ENCODE measurements around the gene BST2.

DNA sequence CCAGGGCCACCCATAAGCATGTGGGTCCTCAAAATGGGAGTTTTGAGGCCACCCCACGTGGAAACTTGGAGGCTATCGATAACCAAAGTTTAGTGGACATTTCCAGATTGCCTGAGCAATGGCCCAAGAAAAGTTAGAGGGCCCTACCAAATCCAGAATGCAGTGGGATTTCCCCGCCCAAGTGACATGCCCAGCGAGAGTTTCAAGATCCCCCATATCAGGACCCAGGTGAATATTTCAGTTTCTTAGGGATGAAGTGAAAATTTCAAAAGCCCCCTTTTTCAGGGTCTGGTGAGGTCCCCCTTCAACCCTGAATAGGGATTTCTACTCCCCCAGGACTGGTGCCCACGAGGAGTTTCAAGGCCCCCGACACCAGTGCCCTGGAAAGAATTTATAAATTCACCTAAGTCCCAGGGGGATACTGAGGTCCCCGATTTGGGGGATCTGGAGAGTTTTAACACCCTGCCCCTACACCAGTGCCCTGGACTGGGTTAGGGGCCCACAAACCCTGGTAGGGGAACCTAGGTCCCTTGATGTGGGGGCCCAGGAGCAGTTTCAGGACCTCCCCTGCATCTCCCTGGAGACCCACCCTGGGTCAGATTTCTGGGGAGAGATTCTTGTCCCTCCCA, 695 bp downstream of the BST2 start:
- TF ChIP-seq, protein P1, sequence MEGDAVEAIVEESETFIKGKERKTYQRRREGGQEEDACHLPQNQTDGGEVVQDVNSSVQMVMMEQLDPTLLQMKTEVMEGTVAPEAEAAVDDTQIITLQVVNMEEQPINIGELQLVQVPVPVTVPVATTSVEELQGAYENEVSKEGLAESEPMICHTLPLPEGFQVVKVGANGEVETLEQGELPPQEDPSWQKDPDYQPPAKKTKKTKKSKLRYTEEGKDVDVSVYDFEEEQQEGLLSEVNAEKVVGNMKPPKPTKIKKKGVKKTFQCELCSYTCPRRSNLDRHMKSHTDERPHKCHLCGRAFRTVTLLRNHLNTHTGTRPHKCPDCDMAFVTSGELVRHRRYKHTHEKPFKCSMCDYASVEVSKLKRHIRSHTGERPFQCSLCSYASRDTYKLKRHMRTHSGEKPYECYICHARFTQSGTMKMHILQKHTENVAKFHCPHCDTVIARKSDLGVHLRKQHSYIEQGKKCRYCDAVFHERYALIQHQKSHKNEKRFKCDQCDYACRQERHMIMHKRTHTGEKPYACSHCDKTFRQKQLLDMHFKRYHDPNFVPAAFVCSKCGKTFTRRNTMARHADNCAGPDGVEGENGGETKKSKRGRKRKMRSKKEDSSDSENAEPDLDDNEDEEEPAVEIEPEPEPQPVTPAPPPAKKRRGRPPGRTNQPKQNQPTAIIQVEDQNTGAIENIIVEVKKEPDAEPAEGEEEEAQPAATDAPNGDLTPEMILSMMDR (IDR thresholded peaks at IDR 0.05), result no peak
- TF ChIP-seq POLR2AphosphoS5 (IDR thresholded peaks at IDR 0.05), result no peak
- TF ChIP-seq POLR2A (IDR thresholded peaks at IDR 0.05), result no peak
